ENCODE measurements around the gene TRAPPC2. TPM values are rescaled to one million over a fixed set of nuclear protein-coding genes. Genes with fewer than 3 reads are reported as not detected.

Gene TRAPPC2
- total RNA-seq, 4 donors from 2014 or later = 13.1 to 20.4 (median 15.2) TPM

GRCh38 chrX:13759152-13759718 is 24.8 kb upstream of the TRAPPC2 start:
- TF ChIP-seq POLR2A (IDR thresholded peaks at IDR 0.05; ENCODE audit: low read depth) (no peak), POLR2AphosphoS5 (IDR thresholded peaks at IDR 0.05) (no peak), CTCF (IDR thresholded peaks at IDR 0.05) (no peak), EP300 (IDR thresholded peaks at IDR 0.05) (no peak)
- intact Hi-C loops (cut with DNase I) = no loop called here
- H3K4me1 ChIP-seq = peaks cover 3 to 23% (median 6%) of the 10 kb centered on the region in 4 donors
- WGBS = 81% methylated on average over 8 of the region's 8 CpGs
- H3K9me3 ChIP-seq = no peaks in the 10 kb centered on the region
- H3K36me3 ChIP-seq = peaks cover 0 to 62% (median 46%) of the 10 kb centered on the region in 4 donors
- DNase-seq (ENCODE audit: extremely low spot score) = no peak
- H3K27ac ChIP-seq (replicated peaks in 1 of 4) = no peak overlapping the region
- H3K4me3 ChIP-seq = no peak overlapping the region
- H3K27me3 ChIP-seq = no peaks in the 10 kb centered on the region

- WGBS = 94% methylated on average over 4 of the region's 4 CpGs
- no peak for TF ChIP-seq CTCF (IDR thresholded peaks at IDR 0.05)
- no peak for TF ChIP-seq POLR2A (IDR thresholded peaks at IDR 0.05; ENCODE audit: low read depth)
- TF ChIP-seq POLR2AphosphoS5 (IDR thresholded peaks at IDR 0.05) = no peak
- no peak for TF ChIP-seq EP300 (IDR thresholded peaks at IDR 0.05)
- Histone ChIP-seq H3K4me3 (no peak overlapping the region), H3K27ac (replicated peaks in 1 of 4) (no peak overlapping the region), H3K36me3 (peaks cover 0 to 59% (median 39%) of the 10 kb centered on the region in 4 donors), H3K27me3 (no peaks in the 10 kb centered on the region), H3K9me3 (no peaks in the 10 kb centered on the region), H3K4me1 (peaks cover 0 to 12% (median 2%) of the 10 kb centered on the region in 4 donors)
- no peak for DNase-seq (ENCODE audit: extremely low spot score)
- intact Hi-C loops (cut with DNase I) = no loop called here
These were observed 22.0 kb upstream of the TRAPPC2 start for GRCh38 chrX:13756381-13756780.

- DNase-seq (ENCODE audit: extremely low spot score) = no peak
- TF ChIP-seq POLR2AphosphoS5 (IDR thresholded peaks at IDR 0.05) (no peak), EP300 (IDR thresholded peaks at IDR 0.05) (no peak), POLR2A (IDR thresholded peaks at IDR 0.05; ENCODE audit: low read depth) (no peak)
- WGBS = 100% methylated on average over 1 of the region's 1 CpG
- Histone ChIP-seq H3K27me3 (no peaks in the 10 kb centered on the region), H3K9me3 (no peaks in the 10 kb centered on the region), H3K27ac (replicated peaks in 1 of 4) (no peak overlapping the region), H3K36me3 (peaks cover 0 to 51% (median 33%) of the 10 kb centered on the region in 4 donors), H3K4me3 (no peak overlapping the region), H3K4me1 (peaks cover 0 to under 1% (median 0%) of the 10 kb centered on the region in 4 donors)
- intact Hi-C loops (cut with DNase I) = no loop called here
These were observed 20.8 kb upstream of the TRAPPC2 start for GRCh38 chrX:13755254-13755653.

- H3K27me3 ChIP-seq = no peaks in the 10 kb centered on the region
- H3K27ac ChIP-seq (replicated peaks in 1 of 4) = no peak overlapping the region
- H3K4me1 ChIP-seq = no peaks in the 10 kb centered on the region
- TF ChIP-seq POLR2A (IDR thresholded peaks at IDR 0.05; ENCODE audit: low read depth) (no peak), CTCF (IDR thresholded peaks at IDR 0.05) (no peak), EP300 (IDR thresholded peaks at IDR 0.05) (no peak), POLR2AphosphoS5 (IDR thresholded peaks at IDR 0.05) (no peak)
- peaks cover 0 to 47% (median 32%) of the 10 kb centered on the region in 4 donors for H3K36me3 ChIP-seq
- no peak overlapping the region for H3K4me3 ChIP-seq
- 83% methylated on average over 1 of the region's 1 CpG for WGBS
- intact Hi-C loops (cut with DNase I) = no loop called here
- no peak for DNase-seq (ENCODE audit: extremely low spot score)
- no peaks in the 10 kb centered on the region for H3K9me3 ChIP-seq
These were observed 20.3 kb upstream of the TRAPPC2 start for GRCh38 chrX:13754765-13755164.

GRCh38 chrX:13752646-13753045 is 18.2 kb upstream of the TRAPPC2 start:
- no peaks in the 10 kb centered on the region for H3K9me3 ChIP-seq
- H3K4me1 ChIP-seq = peaks cover 0 to 6% (median 0%) of the 10 kb centered on the region in 4 donors
- no peaks in the 10 kb centered on the region for H3K27me3 ChIP-seq
- TF ChIP-seq POLR2A (IDR thresholded peaks at IDR 0.05; ENCODE audit: low read depth) (no peak), POLR2AphosphoS5 (IDR thresholded peaks at IDR 0.05) (no peak), CTCF (IDR thresholded peaks at IDR 0.05) (no peak), EP300 (IDR thresholded peaks at IDR 0.05) (no peak)
- DNase-seq (ENCODE audit: extremely low spot score) = no peak
- intact Hi-C loops (cut with DNase I) = no loop called here
- no peak overlapping the region for H3K27ac ChIP-seq (replicated peaks in 1 of 4)
- no peak overlapping the region for H3K4me3 ChIP-seq
- WGBS = 67% methylated on average over 3 of the region's 3 CpGs
- peaks cover 0 to 37% (median 26%) of the 10 kb centered on the region in 4 donors for H3K36me3 ChIP-seq

Measured in esophagus muscularis mucosa (tissue), 4 donors.